ENCODE results near the gene FBXW4.

- TF ChIP-seq POLR2AphosphoS5 (IDR thresholded peaks at IDR 0.05) (no peak), CTCF (IDR thresholded peaks at IDR 0.05) (no peak)
Measured at GRCh38 chr10:101691081-101691480, 3.9 kb downstream of the FBXW4 start.

Measured in transverse colon (tissue), 4 donors.